Left cardiac atrium (tissue), 4 donors: ENCODE measurements around the gene LNX1. TPM values are rescaled to one million over a fixed set of nuclear protein-coding genes. Genes with fewer than 3 reads are reported as not detected.
"Not testable (repeated sequence)": the region's sequence is repeated elsewhere in the genome, so short reads cannot be mapped to it uniquely, and the experiment has no call there.

Source experiments
- ATAC-seq, 2 donors: fragments of 200-7000 bp; cut with Tn5 transposase; one replicate each; pipeline ENCODE4 v1.9.1; 2020; ENCODE audit warnings: mild to moderate bottlenecking in 2 of 2, moderate library complexity in 2 of 2
- DNase-seq: peaks from one replicate; pipeline ENCODE4 v3.0.0-alpha.2; 2020
- intact Hi-C, 2 donors: fragments of 100-400 bp; cut with DNase I; formaldehyde crosslinking; loops; one replicate each; pipeline versions ENCODE4 v1.14.1 to v1.15.1; 2022 to 2023
- total RNA-seq, 2 donors: library from RNA; stranded (reverse); fragmentation: NEBNext Ultra II Directional; extraction: Animal tissue kit (Norgen Biotek cat#: 25700); gene quantifications; one replicate each; pipeline ENCODE4 v1.2.1, GENCODE V29; 2021
- donor health status: DM: no; HTN: yes; CAD: no.
- donor health status: DM: no; HTN: yes; CAD: no; lungs with severe emphysema.
- donor health status: DM: yes; HTN: yes; CAD: no.
- donor health status: Dilated cardiomyopathy.

Gene LNX1
- total RNA-seq, 2 donors from 2014 or later = 5.9 to 11.5 TPM

GRCh38 chr4:53441564-53441963 is 149.7 kb downstream of the LNX1 start:
- intact Hi-C loops = no loop called here
- DNase-seq (no peak), ATAC-seq (no peak)

GRCh38 chr4:53436251-53436650 is 155.0 kb downstream of the LNX1 start:
- ATAC-seq (no peak), DNase-seq (no peak)
- intact Hi-C loops = no loop called here

DNA sequence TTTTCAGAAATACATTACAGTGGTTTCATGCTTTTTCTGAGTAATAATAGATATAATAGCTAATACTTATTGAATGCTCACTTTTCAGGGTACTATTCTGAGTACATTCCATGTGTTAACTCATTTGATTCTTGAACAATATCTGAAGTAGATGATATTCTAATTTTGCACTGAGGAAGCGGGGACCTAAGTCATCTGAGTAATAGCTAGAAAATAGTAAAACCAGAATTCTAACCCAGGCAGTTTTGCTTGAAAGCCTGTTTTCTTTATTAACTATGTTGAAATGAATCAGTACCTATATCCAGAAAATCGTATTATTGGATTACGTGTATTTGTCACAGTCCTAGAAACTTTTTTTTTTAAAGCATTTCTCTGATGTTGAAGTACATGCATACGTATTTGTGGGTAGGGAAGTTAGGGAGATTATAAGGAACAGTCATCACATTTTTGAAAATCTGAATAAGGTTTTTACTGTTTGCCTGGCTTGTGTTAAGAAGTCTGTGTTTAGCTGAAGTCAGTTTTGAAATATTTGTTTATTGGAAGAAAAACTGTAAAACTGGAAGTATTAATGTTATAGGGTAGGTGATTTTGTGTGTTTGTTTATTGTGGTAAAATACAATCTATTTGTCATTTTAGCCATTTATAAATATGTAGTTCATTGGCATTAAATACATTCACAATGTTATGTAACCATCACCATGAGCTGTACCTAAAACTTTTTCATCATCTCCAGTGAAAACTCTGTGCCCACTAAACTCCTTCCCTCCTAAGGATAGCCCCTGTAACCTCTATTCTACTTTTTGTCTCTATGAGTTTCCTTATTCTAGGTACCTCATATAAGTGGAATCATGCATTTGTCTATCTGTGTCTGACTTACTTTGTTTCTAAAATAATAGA is 158.5 kb downstream of the LNX1 start:
- DNase-seq (no peak), ATAC-seq (no peak)
- intact Hi-C loops = no loop called here

GRCh38 chr4:53431052-53431451 is 160.2 kb downstream of the LNX1 start:
- ATAC-seq (no peak), DNase-seq (no peak)
- intact Hi-C loops = no loop called here

DNA sequence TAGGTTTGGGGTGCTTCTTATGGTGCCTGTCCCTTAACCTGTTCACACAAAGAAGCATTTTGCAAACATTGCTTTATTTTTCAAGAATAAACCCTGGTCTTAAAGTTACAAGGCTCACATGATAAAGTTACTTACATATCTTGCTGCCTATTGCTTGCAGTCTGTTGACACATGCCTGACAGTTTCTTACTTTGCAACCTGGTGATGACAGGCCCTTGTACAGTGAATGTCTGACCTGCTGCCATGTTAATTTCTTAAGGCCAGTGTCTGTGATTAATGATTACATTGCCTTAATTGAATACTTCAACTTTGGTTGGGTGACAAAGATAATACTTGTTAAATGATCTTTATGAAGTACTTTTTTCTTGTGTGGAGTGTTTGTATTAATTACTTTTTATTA is 163.9 kb downstream of the LNX1 start:
- no peak for ATAC-seq
- intact Hi-C loops = no loop called here
- no peak for DNase-seq

- no peak for ATAC-seq
- intact Hi-C loops = no loop called here
- no peak for DNase-seq
These were observed 167.0 kb downstream of the LNX1 start for GRCh38 chr4:53424280-53424679.

GRCh38 chr4:53422367-53422766 is 168.9 kb downstream of the LNX1 start:
- DNase-seq (no peak), ATAC-seq (no peak)
- intact Hi-C loops = no loop called here

DNA sequence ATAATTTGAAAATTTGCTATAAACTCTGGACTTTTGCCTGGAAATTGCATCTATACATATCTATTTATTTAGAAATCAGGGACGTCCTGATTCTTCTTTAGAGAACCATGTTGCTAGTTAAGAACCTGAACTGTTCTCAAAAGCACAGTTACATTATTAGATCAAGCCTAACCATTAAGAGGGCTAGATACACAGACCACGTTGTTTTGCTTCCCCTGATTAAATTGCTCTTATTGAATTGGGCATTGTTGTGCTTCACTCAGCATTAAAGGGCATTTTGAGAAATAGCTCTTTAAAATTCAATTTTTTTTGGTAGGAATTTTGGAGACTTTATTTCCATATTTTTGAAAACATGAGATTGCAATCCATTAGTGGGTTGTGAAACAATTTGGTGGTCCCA is 169.5 kb downstream of the LNX1 start:
- DNase-seq (no peak), ATAC-seq (no peak)
- intact Hi-C loops = no loop called here

GRCh38 chr4:53419208-53419607 is 172.1 kb downstream of the LNX1 start:
- no peak for DNase-seq
- no peak for ATAC-seq
- intact Hi-C loops = no loop called here

DNA sequence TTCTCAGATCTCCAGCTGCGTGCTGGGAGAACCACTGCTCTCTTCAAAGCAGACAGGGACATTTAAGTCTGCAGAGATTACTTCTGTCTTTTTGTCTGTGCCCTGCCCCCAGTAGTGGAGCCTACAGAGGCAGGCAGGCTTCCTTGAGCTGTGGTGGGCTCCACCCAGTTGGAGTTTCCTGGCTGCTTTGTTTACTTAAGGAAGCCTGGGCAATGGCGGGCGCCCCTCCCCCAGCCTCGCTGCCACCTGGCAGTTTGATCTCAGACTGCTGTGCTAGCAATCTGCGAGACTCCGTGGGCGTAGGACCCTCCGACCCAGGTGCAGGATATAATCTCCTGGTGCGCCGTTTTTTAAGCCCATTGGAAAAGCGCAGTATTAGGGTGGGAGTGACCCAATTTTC is 181.8 kb downstream of the LNX1 start:
- DNase-seq, intact Hi-C loops, ATAC-seq: not testable (repeated sequence)

Other genes with a start within 250 kb of the LNX1 start
- gene SCFD2, start 225.4 kb downstream of the LNX1 start, total RNA-seq = 10 to 100 TPM in 1 of 2 donors, 1 to 10 TPM in 1; 9.3 to 13.8 TPM
- 10 to 100 TPM; 24.9 to 32.4 TPM for gene FIP1L1, start 213.8 kb downstream of the LNX1 start, total RNA-seq